HG03097 (cell line): ENCODE results near the gene WFDC1.

ENCODE experiments used
- ATAC-seq: cut with Tn5 transposase; IDR thresholded peaks from one replicate; pipeline ENCODE4 v1.9.1; 2021; ENCODE audit not compliant: unreplicated experiment, low FRiP score

The WFDC1 gene

DNA sequence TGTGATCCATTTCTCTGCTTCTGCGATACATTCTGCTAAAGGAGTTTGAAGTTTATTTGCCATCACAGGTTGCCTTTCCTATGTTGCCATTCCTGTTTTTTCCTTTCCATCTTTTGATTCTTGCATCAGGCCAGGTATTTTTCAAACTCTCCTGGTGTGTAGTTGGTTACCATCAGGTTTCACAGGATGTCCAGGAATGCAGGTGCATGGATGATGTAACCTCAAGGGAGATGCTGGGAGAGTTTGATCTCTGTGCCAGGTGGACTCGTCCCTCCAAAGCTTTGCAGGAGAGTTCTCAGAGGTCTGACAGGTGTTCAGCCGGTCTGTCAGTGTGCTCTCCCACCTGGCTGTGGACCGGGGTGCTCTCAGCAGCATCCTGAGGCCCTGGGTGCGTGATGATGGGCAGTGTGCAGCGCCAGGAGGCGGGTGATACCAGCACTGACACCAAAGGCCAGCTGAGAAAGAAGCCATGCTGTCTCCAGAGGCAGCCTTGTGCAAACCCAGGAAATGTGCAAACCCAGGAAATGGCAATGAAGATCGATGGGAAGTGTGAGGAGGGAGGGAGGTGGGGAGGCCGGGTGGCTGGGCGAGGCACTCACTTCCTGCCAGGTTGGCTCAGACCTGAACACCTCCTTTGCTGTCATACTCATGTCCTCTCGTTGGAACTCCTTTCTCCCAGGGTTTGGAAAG lies 75.4 kb downstream of the WFDC1 start:
- ATAC-seq: no peak

DNA sequence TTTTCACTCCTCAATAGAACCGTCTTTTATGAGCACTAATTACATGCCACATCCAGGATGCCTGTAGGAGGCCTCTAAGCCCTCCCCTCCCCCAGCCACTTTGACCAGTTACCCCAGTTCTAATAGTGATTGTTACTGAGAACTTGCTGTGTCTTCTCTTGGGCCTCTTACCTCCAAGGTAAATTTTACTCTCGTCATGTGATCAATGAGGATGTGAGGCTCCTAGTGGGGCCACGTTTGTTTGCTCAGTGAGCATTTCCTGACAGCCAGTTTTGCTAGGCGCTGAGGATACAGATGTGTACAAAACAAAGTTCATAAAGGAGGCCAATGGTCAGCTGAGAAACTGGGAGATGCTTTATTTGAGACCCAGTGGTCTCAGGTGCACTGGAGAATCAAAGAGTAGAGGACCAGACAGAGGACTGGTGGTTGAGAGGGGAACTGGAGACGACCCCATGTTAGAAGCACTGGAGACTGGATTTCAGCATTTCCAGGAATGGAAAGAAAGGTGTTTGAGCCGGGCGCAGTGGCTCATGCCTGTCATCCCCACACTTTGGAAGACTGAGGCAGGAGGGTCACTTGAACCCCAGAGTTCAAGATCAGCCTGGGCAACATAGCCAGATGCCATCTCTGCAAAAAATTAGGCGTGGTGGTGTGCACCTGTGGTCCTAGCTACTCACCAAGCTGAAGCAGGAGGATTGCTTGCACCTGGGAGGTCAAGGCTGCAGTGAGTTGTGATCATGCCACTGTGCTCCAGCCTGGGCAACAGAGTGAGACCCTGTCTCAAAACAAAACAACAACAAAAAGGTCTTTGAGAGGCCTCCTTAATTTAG lies 76.3 kb downstream of the WFDC1 start:
- ATAC-seq: no peak

DNA sequence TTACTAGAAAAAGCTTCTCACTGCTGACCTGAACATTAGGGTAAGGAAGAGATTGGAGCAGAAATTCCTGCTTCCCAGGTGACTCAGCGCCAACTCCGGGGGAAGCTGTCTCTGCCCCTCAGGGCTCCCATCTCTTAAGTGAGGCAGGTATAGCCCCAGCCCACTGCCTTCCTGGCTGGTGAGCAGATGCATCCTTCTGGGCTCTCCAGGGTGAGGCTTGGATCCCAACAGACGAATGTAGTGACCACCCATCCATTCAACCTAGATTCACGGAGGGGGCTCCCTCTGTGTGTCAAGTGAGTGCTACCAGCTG lies 76.8 kb downstream of the WFDC1 start:
- ATAC-seq: no peak

DNA sequence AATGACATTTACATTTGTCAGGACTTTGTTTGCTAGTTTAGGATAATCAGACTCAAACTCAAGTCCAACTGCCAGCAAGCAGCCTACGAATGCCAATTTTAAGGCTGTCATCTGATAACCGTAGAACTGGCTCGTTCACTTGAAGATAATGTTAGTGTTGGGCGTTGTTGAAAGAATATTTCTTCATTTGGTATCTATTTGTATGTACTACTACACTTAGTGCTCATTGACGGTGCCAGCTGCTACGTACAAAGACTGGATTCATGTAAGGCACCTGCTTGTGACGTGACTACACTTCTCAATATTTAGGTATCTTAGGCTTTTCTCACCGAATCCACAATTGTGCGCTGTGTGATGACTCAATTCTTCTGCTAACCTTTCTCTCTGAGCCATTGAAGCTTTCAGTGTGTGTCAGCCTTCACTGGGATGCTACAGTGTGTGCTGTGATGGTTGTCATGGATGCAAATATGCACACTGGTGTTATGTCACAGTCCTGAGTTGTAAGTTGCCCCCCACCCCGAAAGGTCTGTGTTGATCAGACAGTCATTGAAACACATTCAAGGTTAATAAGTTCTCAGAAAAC lies 79.3 kb downstream of the WFDC1 start:
- no peak for ATAC-seq

GRCh38 chr16:84378099-84378498 lies 83.4 kb downstream of the WFDC1 start:
- no peak for ATAC-seq

DNA sequence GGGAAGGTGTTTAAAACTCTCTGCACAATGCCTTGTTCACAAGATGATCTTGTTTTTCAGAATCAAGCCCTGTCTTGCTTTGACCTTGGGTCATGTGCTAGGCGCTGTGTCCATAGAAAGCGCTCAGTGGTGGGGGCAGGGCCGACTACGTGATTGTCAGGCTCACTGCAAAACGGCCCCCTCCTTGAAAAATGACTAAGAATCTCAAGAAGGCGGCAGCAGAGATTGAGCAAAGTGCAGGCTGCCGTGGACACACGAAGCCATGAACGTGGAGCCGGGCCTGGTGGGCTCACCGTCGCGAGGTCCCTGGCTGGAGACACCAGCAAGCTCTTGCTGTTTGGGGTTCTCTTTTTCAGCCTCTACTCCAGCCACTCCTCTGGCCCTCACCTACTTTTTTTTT lies 83.9 kb downstream of the WFDC1 start:
- no peak for ATAC-seq

GRCh38 chr16:84379008-84379708 lies 84.5 kb downstream of the WFDC1 start:
- ATAC-seq: no peak
